Mesothelial cell of epicardium (in vitro differentiated cells): Measurements from ENCODE around the gene C4orf50. TPM values are rescaled to one million over a fixed set of nuclear protein-coding genes. Genes with fewer than 3 reads are reported as not detected.

Experiments used
- DNase-seq, 2 experiments: peaks; one replicate each; pipeline ENCODE4 v3.0.0; 2021; ENCODE audit warnings: low spot score in 2 of 2; ENCODE audit not compliant: unreplicated experiment in 2 of 2
- H3K27ac Mint-ChIP-seq: 2 replicates; pipeline ENCODE4 v1.8.0; 2021; ENCODE audit warnings: mixed read lengths
- H3K27me3 Mint-ChIP-seq: 2 replicates; pipeline ENCODE4 v1.8.0; 2021; ENCODE audit warnings: low read depth, mixed read lengths
- H3K36me3 Mint-ChIP-seq: 2 replicates; pipeline ENCODE4 v1.8.0; 2021; ENCODE audit warnings: mixed read lengths
- H3K4me1 Mint-ChIP-seq: 2 replicates; pipeline ENCODE4 v1.8.0; 2021; ENCODE audit warnings: mixed read lengths
- H3K4me3 Mint-ChIP-seq: 2 replicates; pipeline ENCODE4 v1.8.0; 2021; ENCODE audit warnings: mild to moderate bottlenecking, moderate library complexity, mixed read lengths
- H3K9me3 Mint-ChIP-seq: 2 replicates; pipeline ENCODE4 v1.8.0; 2021; ENCODE audit warnings: mixed read lengths
- CTCF ChIP-seq: fragments of 200-600 bp; sonication (generic); IDR thresholded peaks from one replicate; pipeline ENCODE4 v1.5.0; 2021; ENCODE audit warnings: antibody characterized with exemption; ENCODE audit not compliant: unreplicated experiment
- total RNA-seq: library from RNA; stranded (reverse); gene quantifications from 3 replicates; pipeline ENCODE4 v1.2.1, GENCODE V29; 2021

The C4orf50 gene
- total RNA-seq, 1 donor from 2014 or later, result 0.04 TPM

- no peak for TF ChIP-seq CTCF
- DNase-seq, result no peak
Measured at GRCh38 chr4:5959211-5959982, 58.8 kb downstream of the C4orf50 start.

GRCh38 chr4:5958199-5958735 is 60.0 kb downstream of the C4orf50 start:
- Mint-ChIP-seq H3K27ac (no peak overlapping the region), H3K27me3 (peaks cover 25% of the 10 kb centered on the region), H3K36me3 (no peaks in the 10 kb centered on the region), H3K9me3 (no peaks in the 10 kb centered on the region), H3K4me1 (peaks cover 11% of the 10 kb centered on the region), H3K4me3 (no peak overlapping the region)
- TF ChIP-seq CTCF, result no peak
- no peak for DNase-seq

More at GRCh38 chr4:5959211-5959982, 58.8 kb downstream of the C4orf50 start:
- Mint-ChIP-seq H3K9me3 (no peaks in the 10 kb centered on the region), H3K4me1 (peaks cover 11% of the 10 kb centered on the region), H3K27me3 (peaks cover 31% of the 10 kb centered on the region), H3K4me3 (no peak overlapping the region), H3K36me3 (no peaks in the 10 kb centered on the region), H3K27ac (no peak overlapping the region)

GRCh38 chr4:5957076-5957475 is 61.2 kb downstream of the C4orf50 start:
- peaks cover 30% of the 10 kb centered on the region for H3K27me3 Mint-ChIP-seq
- no peaks in the 10 kb centered on the region for H3K36me3 Mint-ChIP-seq
- no peak for DNase-seq
- no peak for TF ChIP-seq CTCF
- H3K4me1 Mint-ChIP-seq, result peaks cover 11% of the 10 kb centered on the region
- H3K9me3 Mint-ChIP-seq, result no peaks in the 10 kb centered on the region
- H3K4me3 Mint-ChIP-seq, result no peak overlapping the region
- H3K27ac Mint-ChIP-seq, result no peak overlapping the region

- peaks cover 32% of the 10 kb centered on the region for H3K27me3 Mint-ChIP-seq
- H3K27ac Mint-ChIP-seq, result peak overlapping the region; percentile 34
- no peak for TF ChIP-seq CTCF
- DNase-seq, result no peak
- no peaks in the 10 kb centered on the region for H3K9me3 Mint-ChIP-seq
- peaks cover 11% of the 10 kb centered on the region for H3K4me1 Mint-ChIP-seq
- H3K4me3 Mint-ChIP-seq, result no peak overlapping the region
- H3K36me3 Mint-ChIP-seq, result no peaks in the 10 kb centered on the region
Measured at GRCh38 chr4:5956285-5957021, 61.8 kb downstream of the C4orf50 start.

GRCh38 chr4:5955856-5956255 is 62.4 kb downstream of the C4orf50 start:
- no peak for DNase-seq
- peaks cover 11% of the 10 kb centered on the region for H3K4me1 Mint-ChIP-seq
- no peak overlapping the region for H3K4me3 Mint-ChIP-seq
- H3K36me3 Mint-ChIP-seq, result no peaks in the 10 kb centered on the region
- no peak overlapping the region for H3K27ac Mint-ChIP-seq
- H3K9me3 Mint-ChIP-seq, result no peaks in the 10 kb centered on the region
- no peak for TF ChIP-seq CTCF
- peaks cover 29% of the 10 kb centered on the region for H3K27me3 Mint-ChIP-seq
